AG04449 (cell line): ENCODE data around the gene OLFML2A.

ENCODE experiments used
- CTCF ChIA-PET: fragments of 350-600 bp; formaldehyde crosslinking; extraction: SDS; loops from one replicate; lab custom pipeline; 2021; ENCODE audit warnings: antibody characterized with exemption; lab: Yijun Ruan, JAX
- POLR2A ChIA-PET: fragments of 400-600, 350-600 bp; formaldehyde crosslinking; extraction: SDS; loops from one replicate; lab custom pipeline; 2020; ENCODE audit warnings: antibody characterized with exemption, inconsistent platforms; lab: Yijun Ruan, JAX
- DNase-seq: peaks from one replicate; pipeline ENCODE4 v3.0.0-alpha.2; 2010; ENCODE audit warnings: low read depth, low spot score
- H3K4me3 ChIP-seq: 2 replicates; pipeline ENCODE4 v1.5.1; 2011; ENCODE audit warnings: low read depth, mild to moderate bottlenecking, control low read depth, low read length
- TF ChIP-seq, protein P1 (sequence below): IDR thresholded peaks from one replicate; pipeline ENCODE4 v1.5.1; 2011; ENCODE audit warnings: mild to moderate bottlenecking, moderate library complexity, low read length, control low read depth, inconsistent platforms; ENCODE audit not compliant: insufficient read depth; ENCODE audit errors: missing control alignments

The OLFML2A gene

DNA sequence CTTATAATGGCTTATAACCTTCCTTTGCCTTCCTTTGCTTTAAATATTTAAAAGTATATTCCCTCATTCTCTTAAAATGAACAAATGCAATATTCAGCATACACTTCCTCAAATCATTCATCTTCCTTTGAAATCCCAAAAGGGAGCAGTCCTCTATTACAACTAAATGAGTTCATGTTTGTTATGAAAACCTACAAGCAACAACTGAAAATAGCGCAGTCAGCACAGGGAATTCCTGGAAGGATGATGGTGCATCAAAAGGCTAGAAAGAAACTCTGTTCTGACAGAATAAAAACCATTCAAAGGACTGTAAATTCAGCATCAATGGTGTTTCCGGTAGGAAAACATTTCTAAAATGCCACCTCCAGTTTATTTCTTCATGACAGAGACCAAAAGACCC lies 9.1 kb upstream of the OLFML2A start:
- ChIA-PET POLR2A (no interaction called here), CTCF (interaction anchor here (1.3 to 16.2 kb wide), 4 partner anchors 13 to 348 kb away, joined by 5 to 2098 read pairs (median 53); partner anchors contain the start of genes ARPC5L, RPL35 and WDR38)
- DNase-seq = no peak
- H3K4me3 ChIP-seq = no peak overlapping the region
- TF ChIP-seq, protein P1, sequence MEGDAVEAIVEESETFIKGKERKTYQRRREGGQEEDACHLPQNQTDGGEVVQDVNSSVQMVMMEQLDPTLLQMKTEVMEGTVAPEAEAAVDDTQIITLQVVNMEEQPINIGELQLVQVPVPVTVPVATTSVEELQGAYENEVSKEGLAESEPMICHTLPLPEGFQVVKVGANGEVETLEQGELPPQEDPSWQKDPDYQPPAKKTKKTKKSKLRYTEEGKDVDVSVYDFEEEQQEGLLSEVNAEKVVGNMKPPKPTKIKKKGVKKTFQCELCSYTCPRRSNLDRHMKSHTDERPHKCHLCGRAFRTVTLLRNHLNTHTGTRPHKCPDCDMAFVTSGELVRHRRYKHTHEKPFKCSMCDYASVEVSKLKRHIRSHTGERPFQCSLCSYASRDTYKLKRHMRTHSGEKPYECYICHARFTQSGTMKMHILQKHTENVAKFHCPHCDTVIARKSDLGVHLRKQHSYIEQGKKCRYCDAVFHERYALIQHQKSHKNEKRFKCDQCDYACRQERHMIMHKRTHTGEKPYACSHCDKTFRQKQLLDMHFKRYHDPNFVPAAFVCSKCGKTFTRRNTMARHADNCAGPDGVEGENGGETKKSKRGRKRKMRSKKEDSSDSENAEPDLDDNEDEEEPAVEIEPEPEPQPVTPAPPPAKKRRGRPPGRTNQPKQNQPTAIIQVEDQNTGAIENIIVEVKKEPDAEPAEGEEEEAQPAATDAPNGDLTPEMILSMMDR = no peak

DNA sequence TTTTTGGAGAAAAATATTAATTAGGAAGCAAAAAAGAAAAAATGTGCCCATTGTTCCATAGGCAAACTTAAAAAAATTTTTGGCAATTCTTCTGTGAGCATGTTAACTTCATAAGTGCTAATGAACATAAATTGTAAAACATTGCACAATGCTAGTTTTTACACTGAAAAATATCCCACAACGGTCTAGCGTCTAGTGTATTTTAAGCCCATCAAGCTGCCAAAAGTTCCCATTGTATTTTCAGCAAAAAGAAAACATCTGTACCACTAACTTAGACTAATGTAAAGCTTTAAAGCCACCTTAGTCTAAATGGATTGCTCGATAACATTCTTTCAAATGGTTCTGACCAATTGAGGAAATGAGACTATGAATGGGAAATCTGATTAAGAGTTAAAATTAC lies 8.6 kb upstream of the OLFML2A start:
- no peak for DNase-seq
- TF ChIP-seq, protein P1 = no peak
- CTCF ChIA-PET = interaction anchor here (1.3 to 16.2 kb wide), 4 partner anchors 14 to 217 kb away, joined by 4 to 2098 read pairs (median 84); partner anchors contain the start of genes ARPC5L, RPL35 and WDR38
- no peak overlapping the region for H3K4me3 ChIP-seq
- POLR2A ChIA-PET = no interaction called here

DNA sequence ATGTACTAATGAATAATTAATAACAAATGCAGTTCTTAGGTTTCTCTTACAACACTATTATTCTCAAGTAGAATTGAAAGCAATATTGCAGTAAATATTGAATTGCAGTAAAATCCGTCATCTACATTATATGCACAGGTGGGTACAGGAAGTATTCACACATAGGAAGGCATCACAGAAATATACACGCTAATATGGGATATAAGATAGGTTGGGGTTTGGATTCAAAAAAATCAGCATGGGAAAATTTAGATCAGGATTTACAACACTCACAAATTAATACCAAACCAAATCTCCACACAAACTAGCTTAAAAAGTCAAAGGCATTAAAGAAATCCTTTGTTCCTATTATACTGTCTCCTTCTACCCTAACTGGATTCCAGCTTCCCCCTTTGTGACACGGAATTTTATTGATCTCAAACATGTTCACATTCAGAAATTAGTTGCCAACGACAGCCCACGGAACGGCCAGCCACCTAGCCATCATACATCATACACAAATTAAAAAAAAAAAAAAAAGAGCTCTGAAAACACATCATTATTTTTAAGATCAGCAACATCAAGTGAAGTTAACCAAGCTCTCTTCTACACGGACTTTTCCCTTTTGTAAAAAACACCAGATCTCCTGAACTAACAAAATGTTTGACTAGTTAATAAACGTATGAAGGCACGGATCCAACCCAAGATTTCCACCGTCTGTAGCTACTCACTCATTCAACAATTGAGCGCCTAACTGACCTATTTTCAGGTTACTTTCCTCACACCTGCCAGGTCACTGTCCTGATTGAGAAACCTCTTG lies 8.0 kb upstream of the OLFML2A start:
- POLR2A ChIA-PET = no interaction called here
- no peak for DNase-seq
- no peak overlapping the region for H3K4me3 ChIP-seq

DNA sequence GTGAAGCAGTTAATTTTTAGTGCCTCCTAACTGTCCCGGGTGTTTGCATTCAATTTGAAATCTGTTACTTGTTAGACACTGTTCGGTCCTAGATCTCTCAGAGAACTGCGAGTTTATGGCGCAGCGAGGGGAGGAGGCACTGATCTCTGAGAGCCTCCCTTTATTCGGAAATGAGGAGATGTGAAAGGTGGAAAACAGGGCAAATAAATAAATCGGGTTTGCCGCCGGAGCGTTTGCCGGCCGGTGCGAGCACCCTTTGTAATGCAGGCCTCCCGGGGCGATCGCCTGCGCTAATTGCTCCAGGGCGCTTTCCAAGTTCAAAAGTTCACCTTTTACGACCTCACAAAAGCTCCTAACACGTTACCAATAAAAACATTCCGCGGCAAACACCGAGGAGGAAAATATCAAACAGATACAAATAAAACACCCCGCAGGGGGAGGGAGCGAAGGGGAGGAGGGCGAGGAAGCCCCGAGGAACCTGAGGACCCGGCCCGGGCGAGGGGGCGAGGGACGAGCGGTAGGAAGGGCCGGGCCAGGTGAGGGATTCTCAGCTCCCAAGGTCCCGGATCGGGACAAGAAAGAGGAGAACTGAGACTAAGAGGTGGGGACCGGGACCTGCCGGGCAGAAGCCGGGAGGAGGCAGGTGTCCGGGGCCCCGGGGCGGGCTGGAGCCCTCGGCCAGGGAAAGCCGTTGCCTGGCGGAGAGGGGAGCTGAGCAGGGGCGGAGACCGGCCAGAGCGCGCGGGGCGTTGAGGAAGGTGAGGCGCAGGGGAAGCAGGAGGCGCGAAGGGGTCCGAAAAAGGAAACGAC lies 7.2 kb upstream of the OLFML2A start:
- POLR2A ChIA-PET = no interaction called here
- TF ChIP-seq, protein P1 = no peak
- no peak for DNase-seq

More for the DNA sequence above, 8.0 kb upstream of the OLFML2A start:
- TF ChIP-seq, protein P1 = no peak
- CTCF ChIA-PET = interaction anchor here (1.2 to 16.2 kb wide), 6 partner anchors 10 to 217 kb away, joined by 3 to 2098 read pairs (median 58); partner anchors contain the start of genes ARPC5L, RPL35 and WDR38

DNA sequence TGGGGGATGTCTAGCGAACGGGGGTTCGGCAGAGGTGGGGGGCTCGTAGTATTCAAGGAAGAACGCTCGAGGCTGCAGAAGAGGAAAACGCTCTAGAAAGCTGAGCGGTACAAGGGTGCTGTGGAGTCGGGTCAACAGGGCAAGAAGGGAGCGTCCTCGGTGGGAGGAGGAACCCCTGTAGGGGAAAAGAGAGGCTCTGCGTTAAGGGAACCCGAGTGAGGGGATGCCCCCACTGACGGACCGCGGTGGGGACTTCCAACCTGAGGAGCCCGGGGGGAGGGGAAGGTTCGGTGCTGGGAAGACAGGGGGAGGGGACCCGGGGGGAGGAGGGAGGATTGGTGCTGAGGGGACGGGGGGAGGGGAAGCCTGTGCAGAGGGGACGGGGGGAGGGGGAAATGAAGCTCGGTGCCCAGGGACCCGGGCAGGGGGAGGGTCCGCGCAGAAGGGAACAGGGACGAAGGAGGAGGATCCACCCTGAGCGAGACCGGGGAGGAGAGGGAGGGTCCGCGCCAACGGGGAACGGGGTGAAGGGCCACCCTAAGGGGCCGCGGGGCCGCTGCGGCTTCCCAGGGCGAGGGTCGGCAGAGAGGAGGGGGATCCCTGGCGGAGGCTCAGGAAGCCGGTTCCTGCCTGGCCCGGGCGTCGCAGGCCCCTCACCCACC lies 6.4 kb upstream of the OLFML2A start:
- ChIA-PET POLR2A (interaction anchor here (0.8 to 1.2 kb wide), 2 partner anchors 90 to 92 kb away, joined by 5 read pairs; partner anchors contain the start of genes ARPC5L and RPL35), CTCF (interaction anchor here (0.8 to 16.2 kb wide), 20 partner anchors 7 to 604 kb away, joined by 3 to 2098 read pairs (median 14); partner anchors contain the start of genes ARPC5L, RPL35 and WDR38)
- DNase-seq = no peak
- TF ChIP-seq, protein P1 = no peak
- H3K4me3 ChIP-seq = peak overlapping the region; percentile 65

More for the DNA sequence above, 7.2 kb upstream of the OLFML2A start:
- CTCF ChIA-PET = interaction anchor here (1.2 to 16.2 kb wide), 10 partner anchors 6 to 218 kb away, joined by 3 to 2098 read pairs (median 32); partner anchors contain the start of genes ARPC5L, RPL35 and WDR38
- peak overlapping the region; percentile 41 for H3K4me3 ChIP-seq
